ENCODE measurements around the gene SUN2.

The SUN2 gene

DNA sequence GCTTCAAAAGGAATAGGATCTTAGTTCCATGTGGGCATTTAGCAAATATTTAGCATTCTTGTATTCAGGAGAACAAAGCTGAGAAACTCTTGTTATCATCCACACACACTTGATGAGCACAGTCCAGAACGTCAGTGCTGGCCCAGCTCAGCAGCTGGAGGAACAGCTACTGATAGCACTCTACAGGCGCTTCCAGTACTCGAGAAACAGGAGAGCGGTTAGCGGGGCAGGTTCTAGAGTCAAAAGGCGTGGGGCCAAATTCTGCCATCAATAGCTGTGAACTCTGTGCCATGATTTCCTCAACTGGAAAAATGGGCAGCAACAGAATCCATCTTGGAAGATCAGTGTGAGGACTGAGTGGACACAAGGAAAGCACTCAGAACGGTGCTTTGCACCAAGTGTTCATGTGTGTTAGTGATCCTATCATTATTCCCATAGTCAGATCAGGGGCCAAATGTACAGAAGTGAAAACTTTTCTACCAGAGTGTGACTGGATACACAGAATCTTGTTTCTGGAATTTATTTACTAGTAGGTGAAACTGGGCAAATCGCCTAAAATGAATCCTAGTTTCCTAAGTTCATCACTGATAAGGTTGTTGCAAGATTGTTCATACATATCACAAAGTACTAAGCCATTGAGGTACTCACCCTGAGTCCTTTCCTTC, 58.2 kb downstream of the SUN2 start:
- DNase-seq (ENCODE audit: low read depth in 2 of 2) = no peak

DNA sequence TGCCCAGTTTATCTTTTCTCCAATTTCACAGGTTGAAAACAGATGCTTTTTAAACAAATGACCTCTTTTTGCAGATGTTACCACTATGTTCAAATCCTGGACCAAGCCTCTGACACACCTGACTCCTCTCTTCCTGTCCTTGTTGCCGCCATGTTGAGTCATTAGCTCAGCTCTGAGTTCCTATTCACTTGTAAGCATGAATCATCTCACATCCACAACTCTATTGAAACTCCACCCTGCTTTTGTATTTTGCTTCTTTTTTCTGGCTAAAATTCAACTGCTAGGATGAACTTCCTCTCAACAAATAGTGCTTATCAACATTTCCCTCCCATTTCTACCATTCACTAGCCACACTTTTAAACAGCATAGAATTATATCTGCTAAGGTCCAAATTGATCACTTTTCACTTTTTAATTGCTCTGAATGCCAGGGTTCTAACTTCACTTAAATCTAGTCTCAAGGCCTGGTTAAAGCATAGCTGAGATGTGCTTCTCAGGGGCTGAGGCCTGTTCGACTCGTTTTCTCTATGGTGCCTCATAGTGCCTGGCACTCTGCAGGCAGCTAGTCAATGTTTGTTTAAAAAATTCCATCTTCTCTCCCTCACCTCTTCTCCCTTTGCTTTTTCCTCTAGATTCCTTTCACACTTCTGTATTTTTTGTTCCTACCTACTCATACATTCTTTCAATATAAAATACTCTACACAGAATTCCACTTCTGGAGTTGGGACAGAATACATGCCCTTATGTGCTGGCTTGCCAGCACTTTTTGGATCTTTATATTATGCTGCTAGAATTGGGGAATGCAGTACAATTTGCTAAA, 59.0 kb downstream of the SUN2 start:
- DNase-seq (ENCODE audit: low read depth in 2 of 2) = peak in 1 of 2 donors; percentile 25

DNA sequence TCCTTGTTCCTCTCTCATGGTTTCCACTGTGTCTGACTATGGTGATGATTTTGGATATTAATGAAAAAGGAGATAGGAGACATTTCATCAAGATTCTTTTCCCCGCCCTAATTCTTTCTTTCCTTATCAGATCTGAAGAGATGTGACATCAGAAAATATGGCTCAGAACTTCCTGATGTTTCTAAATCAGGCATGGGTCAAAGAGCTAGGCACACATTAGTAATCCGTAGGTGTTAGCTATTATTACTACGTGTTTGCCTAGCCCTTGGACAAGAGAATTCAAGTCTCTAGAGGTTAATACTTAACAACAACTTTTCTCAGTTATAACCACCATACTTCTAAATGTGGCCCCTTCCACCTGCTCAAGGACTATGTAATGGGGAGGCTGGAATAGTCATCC, 60.9 kb downstream of the SUN2 start:
- no peak for DNase-seq (ENCODE audit: low read depth in 2 of 2)

DNA sequence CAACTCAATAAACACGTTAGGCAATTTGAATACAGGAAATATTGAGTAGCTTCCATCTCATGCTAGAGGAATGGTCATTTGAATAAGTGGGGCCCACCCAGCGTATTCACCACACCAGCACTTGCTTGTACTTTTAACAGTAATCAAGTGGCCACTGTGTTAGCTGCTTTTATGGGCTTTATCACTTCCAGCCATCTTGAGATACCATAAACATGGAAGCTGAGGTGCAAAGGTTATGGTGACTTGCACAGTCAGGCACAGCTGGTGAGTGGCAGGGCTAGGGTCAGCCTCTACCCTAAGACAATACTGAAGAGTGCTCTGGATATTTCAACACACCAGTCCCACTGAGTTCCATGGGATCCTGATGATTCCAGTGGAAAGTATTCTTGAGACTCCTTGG, 61.7 kb downstream of the SUN2 start:
- no peak for DNase-seq (ENCODE audit: low read depth in 2 of 2)

DNA sequence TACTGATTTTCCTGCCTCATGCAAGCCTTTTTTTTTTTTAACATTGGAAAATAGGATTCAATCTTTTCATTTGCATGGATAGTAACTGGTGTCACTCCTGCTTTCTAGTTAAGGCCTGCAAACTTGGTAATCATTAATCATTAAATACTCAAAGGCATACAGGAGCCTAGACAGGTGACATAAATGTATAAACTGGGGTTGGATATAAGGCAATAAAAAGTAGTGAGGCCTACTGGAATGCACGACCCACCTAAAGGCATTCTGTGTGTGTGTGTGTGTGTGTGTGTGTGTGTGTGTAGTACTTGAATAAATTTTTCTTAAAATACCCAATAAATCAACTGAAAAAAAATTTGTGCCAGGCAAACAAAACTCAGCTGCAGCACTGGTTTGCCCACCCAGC, 66.1 kb downstream of the SUN2 start:
- DNase-seq (ENCODE audit: low read depth in 2 of 2) = no peak

DNA sequence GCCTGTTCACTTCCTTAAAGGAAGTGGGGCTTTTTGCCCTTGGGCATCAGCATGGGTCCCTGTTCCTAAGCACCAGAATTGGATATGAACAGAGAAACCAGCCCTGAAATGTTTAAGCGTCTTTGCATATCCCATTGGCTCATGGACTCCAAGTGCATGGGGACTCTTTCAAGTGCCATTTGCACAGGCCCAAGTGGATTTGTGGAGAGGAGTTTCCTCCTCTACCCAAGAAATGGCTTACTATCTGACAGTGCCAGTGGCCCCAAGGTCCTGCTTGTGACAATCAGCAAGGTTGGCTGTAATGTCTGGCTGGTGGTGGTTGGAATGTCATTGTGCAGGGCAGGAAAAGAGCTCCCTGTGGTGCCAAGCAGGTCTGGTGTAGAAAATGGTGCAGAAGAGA, 70.0 kb downstream of the SUN2 start:
- DNase-seq (ENCODE audit: low read depth in 2 of 2) = no peak

DNA sequence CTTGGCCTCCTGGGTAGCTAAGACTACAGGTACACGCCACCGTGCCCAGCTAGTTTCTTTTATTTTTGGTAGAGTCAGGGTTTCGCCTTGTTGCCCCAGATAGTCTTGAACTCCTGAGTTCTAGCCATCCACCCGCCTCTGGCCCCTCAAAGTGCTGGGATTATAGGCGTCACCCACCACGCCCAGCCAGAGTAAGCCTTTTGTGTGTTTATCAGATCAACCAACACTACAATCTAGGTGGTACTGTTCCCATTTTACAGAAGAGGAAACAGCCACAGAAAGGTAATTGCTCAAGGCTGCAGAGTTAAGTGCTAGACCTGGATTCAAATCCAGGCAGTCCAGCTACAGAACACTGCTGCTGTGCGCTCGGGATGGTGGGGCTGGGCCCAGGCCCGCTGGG, 70.9 kb downstream of the SUN2 start:
- DNase-seq (ENCODE audit: low read depth in 2 of 2) = no peak
